ENCODE measurements around the gene LRRC3. TPM values are rescaled to one million over a fixed set of nuclear protein-coding genes. Genes with fewer than 3 reads are reported as not detected.

The LRRC3 gene
- total RNA-seq, 3 donors from 2014 or later (not counting 1 experiment from before 2014, with no cell fraction given), result 0.36 to 0.50 (median 0.38) TPM

DNA sequence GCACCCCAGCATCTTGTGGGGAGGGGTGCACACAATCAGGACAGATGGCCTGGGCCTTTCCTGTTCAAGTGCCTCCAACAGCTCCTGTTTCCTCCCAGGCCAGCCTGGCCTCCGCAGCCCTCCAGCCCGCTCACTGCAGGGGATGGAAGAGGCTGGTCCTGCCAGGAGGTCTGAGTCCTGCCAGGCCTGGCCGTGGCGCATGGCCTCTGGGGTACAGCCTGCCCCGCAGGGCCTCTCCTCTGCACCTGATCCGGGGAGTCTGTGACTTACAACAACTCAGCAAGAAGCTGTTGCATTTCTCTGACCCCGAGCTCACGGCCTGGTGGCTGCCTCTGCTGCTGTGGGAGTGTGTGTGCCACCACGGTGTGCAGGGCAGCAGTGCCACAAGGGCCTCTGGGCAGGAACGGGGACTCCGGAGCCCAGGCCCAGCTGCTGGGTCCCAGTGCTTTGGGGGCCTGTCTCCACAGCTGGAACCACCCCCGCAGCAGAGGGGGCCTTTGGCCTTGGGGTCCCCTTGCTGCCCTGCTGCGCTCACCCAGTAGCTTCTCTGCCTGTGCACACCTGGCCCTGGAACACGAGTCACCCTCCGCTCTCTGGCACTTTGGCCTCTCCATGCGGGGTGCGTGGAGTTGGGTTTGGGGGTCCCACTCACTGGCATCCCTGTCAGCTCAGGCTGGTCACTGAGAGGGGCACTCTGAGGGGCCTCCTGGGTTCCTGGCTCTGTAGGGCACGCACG, 17.4 kb upstream of the LRRC3 start:
- WGBS (ENCODE audit: insufficient coverage), result 91% methylated on average over 19 of the region's 19 CpGs
- peaks cover 5% of the 10 kb centered on the region for H3K36me3 ChIP-seq (ENCODE audit: control insufficient read depth, insufficient read depth, low read length)
- Mint-ChIP-seq H3K36me3 (no peaks in the 10 kb centered on the region), H3K4me1 (peaks cover 0 to 12% of the 10 kb centered on the region in 2 donors), H3K9me3 (no peaks in the 10 kb centered on the region), H3K4me3 (no peak overlapping the region), H3K27me3 (ENCODE audit: low read depth in 2 of 2) (no peaks in the 10 kb centered on the region), H3K27ac (no peak overlapping the region)
- intact Hi-C loops (cut with micrococcal nuclease), result no loop called here
- TF ChIP-seq, protein P1, sequence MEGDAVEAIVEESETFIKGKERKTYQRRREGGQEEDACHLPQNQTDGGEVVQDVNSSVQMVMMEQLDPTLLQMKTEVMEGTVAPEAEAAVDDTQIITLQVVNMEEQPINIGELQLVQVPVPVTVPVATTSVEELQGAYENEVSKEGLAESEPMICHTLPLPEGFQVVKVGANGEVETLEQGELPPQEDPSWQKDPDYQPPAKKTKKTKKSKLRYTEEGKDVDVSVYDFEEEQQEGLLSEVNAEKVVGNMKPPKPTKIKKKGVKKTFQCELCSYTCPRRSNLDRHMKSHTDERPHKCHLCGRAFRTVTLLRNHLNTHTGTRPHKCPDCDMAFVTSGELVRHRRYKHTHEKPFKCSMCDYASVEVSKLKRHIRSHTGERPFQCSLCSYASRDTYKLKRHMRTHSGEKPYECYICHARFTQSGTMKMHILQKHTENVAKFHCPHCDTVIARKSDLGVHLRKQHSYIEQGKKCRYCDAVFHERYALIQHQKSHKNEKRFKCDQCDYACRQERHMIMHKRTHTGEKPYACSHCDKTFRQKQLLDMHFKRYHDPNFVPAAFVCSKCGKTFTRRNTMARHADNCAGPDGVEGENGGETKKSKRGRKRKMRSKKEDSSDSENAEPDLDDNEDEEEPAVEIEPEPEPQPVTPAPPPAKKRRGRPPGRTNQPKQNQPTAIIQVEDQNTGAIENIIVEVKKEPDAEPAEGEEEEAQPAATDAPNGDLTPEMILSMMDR (IDR thresholded peaks at IDR 0.05), result no peak
- H3K27ac ChIP-seq (ENCODE audit: low read length), result no peak overlapping the region
- H3K4me3 ChIP-seq (ENCODE audit: low read length), result no peak overlapping the region
- DNase-seq (no peak), ATAC-seq (no peak)
- no peaks in the 10 kb centered on the region for H3K27me3 ChIP-seq (ENCODE audit: control insufficient read depth, insufficient read depth, low read length)
- H3K9me3 ChIP-seq (ENCODE audit: control insufficient read depth, insufficient read depth, low read length), result no peaks in the 10 kb centered on the region
- no peaks in the 10 kb centered on the region for H3K4me1 ChIP-seq (ENCODE audit: control insufficient read depth, insufficient read depth, low read length)

DNA sequence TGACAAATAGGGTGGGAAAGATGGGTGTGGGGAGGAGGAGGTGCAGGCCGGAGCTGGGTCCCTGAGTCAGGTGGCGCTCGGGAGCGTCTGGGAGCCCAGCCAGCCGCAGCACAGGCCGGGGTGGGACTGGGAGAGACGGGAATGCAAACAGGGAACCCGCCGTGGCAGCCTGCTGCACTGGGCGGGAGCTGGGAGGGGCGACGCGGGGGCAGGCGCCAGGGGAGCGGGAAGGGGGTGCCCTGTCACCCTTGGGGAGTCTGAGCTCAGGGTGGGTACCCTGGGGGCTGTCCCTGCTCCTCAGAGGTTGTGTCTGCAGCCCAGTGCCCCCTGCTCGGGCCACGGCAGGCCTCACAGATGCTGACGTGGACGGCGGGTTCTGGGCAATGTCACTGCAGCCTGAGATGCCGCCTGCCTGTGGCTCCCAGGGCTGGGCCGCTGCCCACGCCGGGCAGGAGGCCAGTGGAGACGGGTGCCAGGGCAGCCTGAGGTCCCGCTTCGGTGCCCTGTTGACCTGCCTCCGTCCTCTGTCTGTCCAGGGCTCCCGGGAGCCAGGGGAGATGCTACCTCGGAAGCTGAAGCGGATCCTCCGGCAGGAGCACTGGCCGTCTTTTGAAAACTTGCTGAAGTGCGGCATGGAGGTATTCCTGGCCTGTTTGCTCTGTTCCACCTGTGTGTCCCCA, 16.6 kb upstream of the LRRC3 start:
- Mint-ChIP-seq H3K9me3 (no peaks in the 10 kb centered on the region), H3K27me3 (ENCODE audit: low read depth in 2 of 2) (no peaks in the 10 kb centered on the region), H3K36me3 (no peaks in the 10 kb centered on the region), H3K4me1 (peaks cover 0 to 12% of the 10 kb centered on the region in 2 donors), H3K27ac (no peak overlapping the region), H3K4me3 (no peak overlapping the region)
- Histone ChIP-seq H3K4me1 (ENCODE audit: control insufficient read depth, insufficient read depth, low read length) (no peaks in the 10 kb centered on the region), H3K27me3 (ENCODE audit: control insufficient read depth, insufficient read depth, low read length) (no peaks in the 10 kb centered on the region), H3K36me3 (ENCODE audit: control insufficient read depth, insufficient read depth, low read length) (peaks cover 5% of the 10 kb centered on the region), H3K27ac (ENCODE audit: low read length) (no peak overlapping the region), H3K9me3 (ENCODE audit: control insufficient read depth, insufficient read depth, low read length) (no peaks in the 10 kb centered on the region), H3K4me3 (ENCODE audit: low read length) (no peak overlapping the region)
- ATAC-seq, result no peak
- no peak for DNase-seq
- TF ChIP-seq, protein P1 (IDR thresholded peaks at IDR 0.05), result no peak
- intact Hi-C loops (cut with micrococcal nuclease), result no loop called here
- 95% methylated on average over 34 of the region's 34 CpGs for WGBS (ENCODE audit: insufficient coverage)

DNA sequence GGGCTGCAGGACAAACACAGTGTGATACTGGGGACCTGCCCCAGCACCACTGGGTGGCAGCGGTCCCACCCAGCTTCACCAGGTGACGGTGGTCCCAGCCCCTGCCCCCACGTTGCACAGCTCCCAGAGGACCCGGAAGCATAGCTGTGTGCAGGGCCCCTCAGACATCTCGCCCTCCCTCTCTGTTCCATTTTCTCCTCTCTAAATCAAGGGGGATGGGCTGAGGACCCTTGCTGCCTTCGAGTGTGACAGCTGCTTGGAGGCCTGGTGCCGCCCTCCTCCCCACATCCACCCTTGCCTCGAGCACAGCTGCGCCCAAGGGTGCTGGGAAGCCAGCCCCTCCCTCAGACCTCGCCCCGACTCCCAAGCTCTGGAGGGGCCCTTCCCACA, 16.1 kb upstream of the LRRC3 start:
- Mint-ChIP-seq H3K36me3 (no peaks in the 10 kb centered on the region), H3K4me1 (peaks cover 0 to 10% of the 10 kb centered on the region in 2 donors), H3K27ac (no peak overlapping the region), H3K4me3 (no peak overlapping the region), H3K27me3 (ENCODE audit: low read depth in 2 of 2) (no peaks in the 10 kb centered on the region), H3K9me3 (no peaks in the 10 kb centered on the region)
- 86% methylated on average over 11 of the region's 11 CpGs for WGBS (ENCODE audit: insufficient coverage)
- Histone ChIP-seq H3K9me3 (ENCODE audit: control insufficient read depth, insufficient read depth, low read length) (no peaks in the 10 kb centered on the region), H3K4me3 (ENCODE audit: low read length) (no peak overlapping the region), H3K4me1 (ENCODE audit: control insufficient read depth, insufficient read depth, low read length) (no peaks in the 10 kb centered on the region), H3K27me3 (ENCODE audit: control insufficient read depth, insufficient read depth, low read length) (no peaks in the 10 kb centered on the region), H3K36me3 (ENCODE audit: control insufficient read depth, insufficient read depth, low read length) (peaks cover 5% of the 10 kb centered on the region), H3K27ac (ENCODE audit: low read length) (no peak overlapping the region)
- DNase-seq (no peak), ATAC-seq (no peak)
- intact Hi-C loops (cut with micrococcal nuclease), result no loop called here
- TF ChIP-seq, protein P1 (IDR thresholded peaks at IDR 0.05), result no peak

Data from natural killer cell (primary cell).